22Rv1 (cell line): Measurements from ENCODE around the gene FBL.

Source experiments
- H3K27ac ChIP-seq: fragments of 450-650 bp; 2 replicates; pipeline ENCODE4 v1.5.1; 2017
- ZFX ChIP-seq: fragments of 450-650 bp; IDR thresholded peaks from 2 replicates; pipeline ENCODE4 v1.6.1; 2017; ENCODE audit warnings: antibody characterized with exemption, borderline replicate concordance
- TF ChIP-seq, protein P1 (sequence below): fragments of 450-650 bp; IDR thresholded peaks from 2 replicates; pipeline ENCODE4 v1.5.1; 2017; ENCODE audit warnings: mild to moderate bottlenecking

The FBL gene

DNA sequence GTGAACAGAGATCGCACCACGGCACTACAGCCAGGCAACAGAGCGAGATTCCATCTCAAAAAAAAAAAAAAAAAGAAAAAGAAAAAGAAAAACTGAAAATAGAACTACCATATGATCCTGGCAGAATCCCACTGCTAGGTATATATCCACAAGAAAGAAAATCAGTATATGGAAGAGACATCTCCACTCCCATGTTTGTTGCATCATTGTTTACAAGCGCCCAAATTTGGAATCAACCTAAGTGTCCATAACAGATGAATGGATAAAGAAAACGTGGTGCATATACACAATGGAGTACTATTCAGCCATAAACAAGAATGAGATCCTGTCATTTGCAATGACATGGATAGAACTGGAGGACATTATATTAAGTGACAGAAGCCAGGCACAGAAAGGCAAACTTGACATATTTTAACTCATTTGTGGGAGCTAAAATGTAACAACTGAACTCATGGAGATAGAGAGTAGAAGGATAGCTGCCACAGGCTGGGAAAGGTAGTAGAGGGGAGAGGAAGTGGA is 38.3 kb downstream of the FBL start:
- no peak for TF ChIP-seq ZFX
- H3K27ac ChIP-seq: no peak overlapping the region

DNA sequence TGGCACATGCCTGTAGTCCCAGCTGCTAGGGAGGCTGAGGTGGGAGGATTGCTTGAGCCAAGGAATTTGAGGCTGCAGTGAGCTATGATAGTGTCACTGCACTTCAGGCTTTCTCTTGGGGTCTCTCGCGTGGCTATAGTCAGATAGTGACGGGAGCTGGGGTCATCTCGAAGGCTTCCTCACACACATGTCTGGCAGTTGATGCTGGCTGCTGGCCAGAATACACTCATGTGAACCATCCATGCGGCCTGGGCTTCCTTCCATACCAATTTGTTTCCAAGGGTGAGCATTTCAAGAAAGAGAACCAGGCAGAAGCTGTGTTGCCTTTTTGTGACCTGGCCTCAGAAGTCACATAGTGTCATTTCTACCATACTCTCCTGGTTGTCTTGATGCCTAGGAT is 41.1 kb downstream of the FBL start:
- H3K27ac ChIP-seq: no peak overlapping the region
- no peak for TF ChIP-seq ZFX
- TF ChIP-seq, protein P1, sequence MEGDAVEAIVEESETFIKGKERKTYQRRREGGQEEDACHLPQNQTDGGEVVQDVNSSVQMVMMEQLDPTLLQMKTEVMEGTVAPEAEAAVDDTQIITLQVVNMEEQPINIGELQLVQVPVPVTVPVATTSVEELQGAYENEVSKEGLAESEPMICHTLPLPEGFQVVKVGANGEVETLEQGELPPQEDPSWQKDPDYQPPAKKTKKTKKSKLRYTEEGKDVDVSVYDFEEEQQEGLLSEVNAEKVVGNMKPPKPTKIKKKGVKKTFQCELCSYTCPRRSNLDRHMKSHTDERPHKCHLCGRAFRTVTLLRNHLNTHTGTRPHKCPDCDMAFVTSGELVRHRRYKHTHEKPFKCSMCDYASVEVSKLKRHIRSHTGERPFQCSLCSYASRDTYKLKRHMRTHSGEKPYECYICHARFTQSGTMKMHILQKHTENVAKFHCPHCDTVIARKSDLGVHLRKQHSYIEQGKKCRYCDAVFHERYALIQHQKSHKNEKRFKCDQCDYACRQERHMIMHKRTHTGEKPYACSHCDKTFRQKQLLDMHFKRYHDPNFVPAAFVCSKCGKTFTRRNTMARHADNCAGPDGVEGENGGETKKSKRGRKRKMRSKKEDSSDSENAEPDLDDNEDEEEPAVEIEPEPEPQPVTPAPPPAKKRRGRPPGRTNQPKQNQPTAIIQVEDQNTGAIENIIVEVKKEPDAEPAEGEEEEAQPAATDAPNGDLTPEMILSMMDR: no peak

DNA sequence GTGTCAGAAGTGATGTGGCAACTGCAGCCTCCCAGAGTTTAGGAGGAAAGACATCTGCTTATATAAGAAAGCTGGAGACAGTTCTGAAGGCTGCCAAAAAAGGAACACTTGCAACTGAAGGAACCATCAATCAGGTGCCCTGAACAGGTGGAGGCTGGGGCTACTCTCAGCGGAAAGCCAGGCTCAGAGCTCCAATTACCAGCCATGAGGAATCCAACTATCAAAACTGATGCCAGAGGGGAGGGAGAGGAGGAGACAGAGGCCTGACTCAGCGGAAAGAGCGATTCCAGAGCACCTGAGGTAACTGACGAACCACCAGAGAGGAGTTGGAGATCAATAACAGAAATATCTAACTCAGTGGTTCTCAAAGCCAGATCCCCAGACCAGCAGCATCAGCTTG is 43.2 kb downstream of the FBL start:
- no peak overlapping the region for H3K27ac ChIP-seq
- TF ChIP-seq, protein P1: no peak
- TF ChIP-seq ZFX: no peak

DNA sequence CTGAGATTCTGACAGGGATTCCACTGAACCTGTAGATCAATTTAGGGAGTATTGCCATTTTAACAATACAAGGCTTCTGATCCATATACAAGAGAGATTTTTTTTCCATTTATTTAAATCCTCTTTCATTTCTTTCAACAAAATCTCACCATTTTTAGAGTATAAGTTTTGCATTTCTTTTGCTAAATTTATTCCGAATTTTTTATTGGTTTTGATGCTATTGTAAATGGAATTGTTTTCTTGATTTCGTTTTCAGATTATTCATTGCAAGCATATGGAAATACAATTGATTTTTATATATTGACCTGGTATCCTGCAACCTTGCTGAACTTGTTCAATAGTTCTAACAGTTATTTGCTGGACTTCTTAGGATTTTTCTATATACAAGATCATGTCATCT is 49.1 kb downstream of the FBL start:
- H3K27ac ChIP-seq: no peak overlapping the region
- TF ChIP-seq, protein P1: no peak
- TF ChIP-seq ZFX: no peak

DNA sequence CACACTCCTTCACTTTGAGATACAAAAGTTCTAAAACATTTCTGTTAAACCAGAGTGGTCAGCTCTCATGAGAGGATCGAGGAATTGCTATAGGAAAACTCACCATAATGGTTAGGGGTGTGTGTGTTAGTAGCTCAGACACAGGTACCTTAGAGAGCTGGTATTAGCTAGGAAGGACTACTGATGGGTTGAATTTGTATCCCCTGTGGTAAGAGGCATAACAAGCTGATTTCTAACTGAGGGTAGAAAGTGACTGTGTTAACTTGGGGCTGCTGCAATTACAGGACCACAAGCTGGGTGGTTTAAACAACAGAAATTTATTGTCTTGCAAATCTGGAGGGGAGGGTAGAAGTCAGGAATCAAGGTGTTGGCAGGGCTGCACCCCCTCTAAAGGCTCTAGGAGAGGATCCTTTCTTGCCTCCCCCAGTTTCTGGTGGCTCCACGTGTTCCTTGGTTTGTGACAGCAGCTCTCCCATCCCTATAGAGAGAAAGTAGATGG is 50.1 kb downstream of the FBL start:
- H3K27ac ChIP-seq: no peak overlapping the region
- TF ChIP-seq, protein P1: no peak
- TF ChIP-seq ZFX: no peak

DNA sequence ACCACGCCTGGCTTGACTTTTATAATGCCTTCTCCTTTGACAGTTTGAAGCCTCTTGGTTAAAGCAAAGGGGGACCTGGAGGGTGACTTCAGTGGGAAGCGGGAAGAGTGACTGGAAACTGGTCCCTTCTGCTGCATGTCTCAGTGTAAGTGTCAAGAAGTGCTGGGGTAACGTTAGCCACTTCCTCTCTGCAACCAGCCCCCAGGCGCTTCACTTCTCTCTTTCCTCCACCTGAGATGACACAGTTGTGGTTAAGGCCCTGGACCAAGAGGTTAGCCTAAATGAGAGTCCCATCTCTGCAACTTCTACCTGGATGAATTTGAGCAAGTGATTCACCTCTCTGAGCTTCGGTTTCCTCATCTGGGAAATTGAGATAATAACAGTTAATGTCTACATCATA is 51.2 kb downstream of the FBL start:
- no peak overlapping the region for H3K27ac ChIP-seq
- TF ChIP-seq, protein P1: no peak
- no peak for TF ChIP-seq ZFX

DNA sequence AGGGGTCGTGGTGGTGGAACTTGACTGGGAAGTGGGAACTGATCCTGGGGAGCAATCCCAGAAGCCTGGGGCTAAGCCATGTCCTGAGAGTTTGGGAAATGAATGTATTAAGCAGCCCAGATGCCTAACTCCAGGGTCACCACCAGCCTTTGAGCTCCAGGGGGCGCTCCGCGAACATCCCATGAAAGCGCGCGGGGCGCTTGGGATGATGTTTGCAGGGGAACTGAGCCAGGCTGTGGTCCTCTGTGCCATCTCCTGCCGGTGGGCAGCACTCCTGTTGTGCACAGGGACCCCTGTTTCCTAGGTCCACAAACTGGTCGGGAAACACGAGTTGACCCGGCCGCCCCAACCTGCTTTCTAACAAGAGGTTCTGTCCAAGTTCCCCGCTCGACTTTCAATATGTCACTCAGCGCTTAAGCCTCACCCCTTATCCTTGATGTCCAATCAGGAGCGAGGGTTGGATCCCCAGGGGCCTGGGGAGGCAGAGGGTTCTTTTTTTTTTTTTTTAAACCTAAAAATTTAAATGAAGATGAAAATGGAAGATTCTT is 53.1 kb downstream of the FBL start:
- TF ChIP-seq ZFX: no peak
- TF ChIP-seq, protein P1: peak; percentile 94
- H3K27ac ChIP-seq: no peak overlapping the region

DNA sequence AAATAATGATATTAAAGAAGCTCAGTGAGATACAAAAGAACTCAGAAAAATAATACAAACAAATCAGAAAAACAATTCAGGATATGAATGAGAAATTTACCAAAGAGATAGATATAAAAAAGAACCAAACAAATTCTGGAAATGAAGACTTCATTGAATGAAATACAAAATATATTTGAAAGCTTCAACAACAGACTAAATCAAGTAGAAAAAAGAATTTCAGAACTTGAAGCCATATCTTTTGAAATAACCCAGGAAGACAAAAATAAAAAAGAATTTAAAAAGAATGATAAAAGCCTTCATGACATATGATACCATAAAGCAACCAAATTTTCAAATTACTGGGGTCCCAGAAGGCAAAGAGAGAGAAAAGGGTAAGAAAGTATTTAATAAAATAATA is 57.9 kb downstream of the FBL start:
- TF ChIP-seq ZFX: no peak
- TF ChIP-seq, protein P1: no peak
- no peak overlapping the region for H3K27ac ChIP-seq
